ENCODE measurements around the gene ABCC1. TPM values are rescaled to one million over a fixed set of nuclear protein-coding genes. Genes with fewer than 3 reads are reported as not detected.
"Not testable (repeated sequence)": the region's sequence is repeated elsewhere in the genome, so short reads cannot be mapped to it uniquely, and the experiment has no call there.

ABCC1 gene
- total RNA-seq, 3 donors from 2014 or later: 13.8 to 40.0 (median 25.5) TPM

- no peaks in the 10 kb centered on the region for H3K36me3 ChIP-seq (ENCODE audit: low read depth)
- H3K4me3 ChIP-seq: no peak overlapping the region
- ATAC-seq: no peak
- TF ChIP-seq CTCF (IDR thresholded peaks at IDR 0.05): no peak
- no peaks in the 10 kb centered on the region for H3K9me3 ChIP-seq
- intact Hi-C loops (cut with DNase I, micrococcal nuclease): no loop called here
- DNase-seq: no peak
- no peaks in the 10 kb centered on the region for H3K4me1 ChIP-seq (ENCODE audit: low read depth)
Observed at GRCh38 chr16:16161319-16161718, 211.9 kb downstream of the ABCC1 start.

GRCh38 chr16:16161840-16162239 is 212.4 kb downstream of the ABCC1 start:
- H3K4me1 ChIP-seq (ENCODE audit: low read depth); intact Hi-C loops (cut with DNase I, micrococcal nuclease); H3K36me3 ChIP-seq (ENCODE audit: low read depth); H3K9me3 ChIP-seq; DNase-seq; ATAC-seq; H3K4me3 ChIP-seq: not testable (repeated sequence)

- no peak for ATAC-seq
- intact Hi-C loops (cut with DNase I, micrococcal nuclease): no loop called here
- H3K36me3 ChIP-seq (ENCODE audit: low read depth): no peaks in the 10 kb centered on the region
Observed at GRCh38 chr16:16162591-16162990, 213.2 kb downstream of the ABCC1 start.

GRCh38 chr16:16163109-16163508 is 213.7 kb downstream of the ABCC1 start:
- TF ChIP-seq CTCF (IDR thresholded peaks at IDR 0.05): no peak
- DNase-seq (no peak), ATAC-seq (no peak)
- H3K36me3 ChIP-seq (ENCODE audit: low read depth): no peaks in the 10 kb centered on the region
- H3K4me1 ChIP-seq (ENCODE audit: low read depth): no peaks in the 10 kb centered on the region
- no peaks in the 10 kb centered on the region for H3K9me3 ChIP-seq
- H3K4me3 ChIP-seq: no peak overlapping the region
- intact Hi-C loops (cut with DNase I, micrococcal nuclease): no loop called here

More at GRCh38 chr16:16162591-16162990, 213.2 kb downstream of the ABCC1 start:
- no peaks in the 10 kb centered on the region for H3K4me1 ChIP-seq (ENCODE audit: low read depth)
- H3K9me3 ChIP-seq: no peaks in the 10 kb centered on the region
- no peak for TF ChIP-seq CTCF (IDR thresholded peaks at IDR 0.05)
- no peak overlapping the region for H3K4me3 ChIP-seq
- no peak for DNase-seq

GRCh38 chr16:16163571-16163970 is 214.2 kb downstream of the ABCC1 start:
- no peak for ATAC-seq
- intact Hi-C loops (cut with DNase I, micrococcal nuclease): no loop called here
- no peaks in the 10 kb centered on the region for H3K36me3 ChIP-seq (ENCODE audit: low read depth)

GRCh38 chr16:16164243-16164642 is 214.8 kb downstream of the ABCC1 start:
- Histone ChIP-seq H3K4me1 (ENCODE audit: low read depth) (no peaks in the 10 kb centered on the region), H3K4me3 (no peak overlapping the region), H3K36me3 (ENCODE audit: low read depth) (no peaks in the 10 kb centered on the region), H3K9me3 (no peaks in the 10 kb centered on the region)
- DNase-seq (no peak), ATAC-seq (no peak)
- TF ChIP-seq CTCF (IDR thresholded peaks at IDR 0.05): no peak
- intact Hi-C loops (cut with DNase I, micrococcal nuclease): no loop called here

More at GRCh38 chr16:16163571-16163970, 214.2 kb downstream of the ABCC1 start:
- no peak for DNase-seq
- H3K9me3 ChIP-seq: no peaks in the 10 kb centered on the region
- no peak for TF ChIP-seq CTCF (IDR thresholded peaks at IDR 0.05)
- H3K4me1 ChIP-seq (ENCODE audit: low read depth): no peaks in the 10 kb centered on the region
- H3K4me3 ChIP-seq: no peak overlapping the region

Measured in mucosa of descending colon (tissue), 3 donors.